Heart left ventricle (tissue), 16 donors: ENCODE measurements around the gene PRDM16. TPM values are rescaled to one million over a fixed set of nuclear protein-coding genes. Genes with fewer than 3 reads are reported as not detected.

ENCODE experiments used
- ATAC-seq, 4 donors: fragments of 200-7000 bp; cut with Tn5 transposase; one replicate each; pipeline ENCODE4 v1.9.1; 2020 to 2022; ENCODE audit warnings: moderate library complexity in 4 of 4, mild to moderate bottlenecking in 3 of 4, moderate number of reproducible peaks in 1 of 4
- DNase-seq, 5 donors: peaks; one replicate each; pipeline ENCODE4 v3.0.0-alpha.2; 2020
- H3K27ac ChIP-seq, 12 donors: fragments of 200-600 bp; sonication (generic) in 4 of 12; one replicate each; pipeline versions ENCODE4 v1.5.0 to v1.8.0; 2016 to 2022; ENCODE audit warnings: mild to moderate bottlenecking in 2 of 12
- H3K27me3 ChIP-seq, 9 donors: fragments of 200-600 bp; sonication (generic) in 2 of 9; one replicate each; pipeline versions ENCODE4 v1.5.1 to v1.8.0; 2016 to 2022; ENCODE audit warnings: mild to moderate bottlenecking in 3 of 9
- H3K36me3 ChIP-seq, 9 donors: fragments of 200-600 bp; sonication (generic) in 2 of 9; one replicate each; pipeline versions ENCODE4 v1.5.0 to v1.8.0; 2018 to 2022; ENCODE audit warnings: mild to moderate bottlenecking in 2 of 9
- H3K4me1 ChIP-seq, 12 donors: fragments of 200-600 bp; sonication (generic) in 4 of 12; one replicate each; pipeline versions ENCODE4 v1.5.0 to v1.8.0; 2016 to 2022; ENCODE audit warnings: mild to moderate bottlenecking in 3 of 12
- H3K4me3 ChIP-seq, 12 donors: fragments of 200-600 bp; sonication (generic) in 4 of 12; one replicate each; pipeline versions ENCODE4 v1.5.0 to v1.8.0; 2017 to 2022; ENCODE audit warnings: mild to moderate bottlenecking in 9 of 12, moderate library complexity in 4 of 12
- H3K9me3 ChIP-seq, 12 donors: fragments of 200-600 bp; sonication (generic) in 4 of 12; one replicate each; pipeline versions ENCODE4 v1.5.0 to v1.8.0; 2016 to 2022; ENCODE audit warnings: mild to moderate bottlenecking in 1 of 12
- CTCF ChIP-seq, 12 donors: fragments of 200-600 bp; sonication (generic) in 4 of 12; IDR thresholded peaks; one replicate each; pipeline versions ENCODE4 v1.5.0 to v1.8.0; 2018 to 2022; ENCODE audit warnings: antibody characterized with exemption in 12 of 12, mild to moderate bottlenecking in 5 of 12
- POLR2A ChIP-seq, 2 donors: fragments of 450-650 bp; IDR thresholded peaks; one replicate each; pipeline ENCODE4 v1.6.1; 2017; ENCODE audit warnings: antibody characterized with exemption in 2 of 2, mild to moderate bottlenecking in 2 of 2, moderate library complexity in 2 of 2
- WGBS, 4 donors: extraction: QIAGEN DNeasy Blood & Tissue Kit in 2 of 4; methylation state at CpG; one replicate each; pipeline versions ENCODE4 v1.1.5 to v1.1.7; 2013 to 2018; 5-methylcytosine and 5-hydroxymethylcytosine counted together
- intact Hi-C, 10 donors: fragments of 100-400 bp; cut with DNase I; formaldehyde crosslinking; loops; one replicate each; pipeline versions ENCODE4 v1.11.1 to v1.14.2; 2022
- polyA plus RNA-seq, 2 donors: library from polyadenylated mRNA; stranded (reverse); fragments of 200-250 nt; gene quantifications; one replicate each; pipeline ENCODE4 v1.2.3, GENCODE V29; 2013
- total RNA-seq, 9 donors: library from RNA; depleted of rRNA in 2 of 9; stranded (reverse); fragments of >200 nt in 2 of 9; fragmentation: NEBNext Ultra II Directional in 3 of 9; extraction: Animal tissue kit (Norgen Biotek cat#: 25700) in 3 of 9; gene quantifications; one replicate each; pipeline versions ENCODE4 v1.1.0 to v1.2.4, GENCODE V29; 2016 to 2023
- donor health status: ischemic (EF 13 %, LVEDD 7.1; RV severe dilation, severe dysfunction).
- donor health status: healthy with polysubstance abuse.
- donor health status: DM: no; HTN: yes; CAD: no.
- donor health status: DM: no; HTN: no; CAD: no.
- donor health status: ischemic (EF 25% LVEDD 6.9; RV normal size, moderate dysfunction).
- donor health status: ischemic (EF 25% LVEDD 5.7; RV mildly dilated, moderate dysfunction).
- donor health status: healthy.
- donor health status: DM: yes; HTN: yes; CAD: no.
- donor health status: ischemic (EF 35%, LVEDD 5.7; RV mildly dilated, moderate dysfunction).
- donor health status: nonischemic (EF 11% LVEDD 7.7; RV severe dilation, severe dysfunction).
- donor health status: DM: yes; HTN: yes; CAD: no.
- donor health status: PGD.
- donor health status: ischemic (EF 29% LVEDD 5.4; RV normal size, mild dysfunction).
- donor health status: nonischemic (EF 23%, LVEDD 6.1; RV moderate dilation, normal function).

The PRDM16 gene
- total and polyA plus RNA-seq, 11 donors: 6.0 to 22.7 (median 14.0) TPM

GRCh38 chr1:3450202-3450863, 381.3 kb downstream of the PRDM16 start:
- Histone ChIP-seq H3K27me3 (peaks cover 0 to 25% (median 4%) of the 10 kb centered on the region in 9 donors), H3K27ac (no peak overlapping the region), H3K9me3 (peaks cover 0 to 23% (median 0%) of the 10 kb centered on the region in 12 donors), H3K4me3 (no peak overlapping the region), H3K36me3 (no peaks in the 10 kb centered on the region), H3K4me1 (peaks cover 0 to 25% (median 10%) of the 10 kb centered on the region in 12 donors)
- intact Hi-C loops: loop anchor here in 6 of 10 donors (5.0 kb wide), 3 partner anchors 37 to 172 kb away; no protein-coding TSS in a partner anchor
- TF ChIP-seq CTCF (IDR thresholded peaks at IDR 0.05) (no peak), POLR2A (IDR thresholded peaks at IDR 0.05) (no peak)
- ATAC-seq (no peak), DNase-seq (no peak)
- WGBS, 4 donors: 85% methylated on average over 9 of the region's 9 CpGs

GRCh38 chr1:3450983-3451382, 382.0 kb downstream of the PRDM16 start:
- H3K27me3 ChIP-seq: peaks cover 0 to 25% (median 4%) of the 10 kb centered on the region in 9 donors
- no peak overlapping the region for H3K27ac ChIP-seq
- intact Hi-C loops: loop anchor here in 6 of 10 donors (5.0 kb wide), 3 partner anchors 36 to 171 kb away; no protein-coding TSS in a partner anchor
- H3K9me3 ChIP-seq: peaks cover 0 to 17% (median 0%) of the 10 kb centered on the region in 12 donors
- H3K4me1 ChIP-seq: peaks cover 0 to 27% (median 10%) of the 10 kb centered on the region in 12 donors
- ATAC-seq: no peak
- TF ChIP-seq CTCF (IDR thresholded peaks at IDR 0.05) (no peak), POLR2A (IDR thresholded peaks at IDR 0.05) (no peak)
- WGBS, 4 donors: 61 to 81% (median 68%) methylated on average over 12 of the region's 12 CpGs
- DNase-seq: no peak
- H3K36me3 ChIP-seq: no peaks in the 10 kb centered on the region
- H3K4me3 ChIP-seq: no peak overlapping the region

GRCh38 chr1:3451994-3452865, 383.2 kb downstream of the PRDM16 start:
- H3K9me3 ChIP-seq: peaks cover 0 to 10% (median 0%) of the 10 kb centered on the region in 12 donors
- WGBS, 4 donors: 71 to 79% (median 74%) methylated on average over 17 to 23 of the region's 23 CpGs
- H3K36me3 ChIP-seq: no peaks in the 10 kb centered on the region
- TF ChIP-seq CTCF (IDR thresholded peaks at IDR 0.05): no peak
- no peak for TF ChIP-seq POLR2A (IDR thresholded peaks at IDR 0.05)
- ATAC-seq (no peak), DNase-seq (peak in 2 of 5 donors; percentile 23 to 42)
- H3K4me3 ChIP-seq: no peak overlapping the region
- peaks cover 0 to 27% (median 10%) of the 10 kb centered on the region in 12 donors for H3K4me1 ChIP-seq
- intact Hi-C loops: loop anchor here in 8 of 10 donors (2.0 to 5.0 kb wide), 6 partner anchors 29 to 170 kb away; no protein-coding TSS in a partner anchor
- no peak overlapping the region for H3K27ac ChIP-seq
- H3K27me3 ChIP-seq: peaks cover 0 to 25% (median 4%) of the 10 kb centered on the region in 9 donors

- Histone ChIP-seq H3K36me3 (no peaks in the 10 kb centered on the region), H3K4me1 (peaks cover 0 to 31% (median 10%) of the 10 kb centered on the region in 12 donors), H3K27me3 (peaks cover 0 to 25% (median 4%) of the 10 kb centered on the region in 9 donors), H3K27ac (no peak overlapping the region), H3K9me3 (peaks cover 0 to 4% (median 0%) of the 10 kb centered on the region in 12 donors), H3K4me3 (no peak overlapping the region)
- DNase-seq (no peak), ATAC-seq (no peak)
- WGBS, 4 donors: 47 to 52% (median 49%) methylated on average over 5 of the region's 5 CpGs
- TF ChIP-seq CTCF (IDR thresholded peaks at IDR 0.05): no peak
- no peak for TF ChIP-seq POLR2A (IDR thresholded peaks at IDR 0.05)
- intact Hi-C loops: loop anchor here (1.0 to 5.0 kb wide), 9 partner anchors 18 to 169 kb away; no protein-coding TSS in a partner anchor
Measured at GRCh38 chr1:3452866-3453175, 383.8 kb downstream of the PRDM16 start.
